H1 (cell line): ENCODE results near the gene EXOSC5. TPM values are rescaled to one million over a fixed set of nuclear protein-coding genes. Genes with fewer than 3 reads are reported as not detected.
A peak's percentile ranks its signal among the peaks of the same experiment; 100 is the strongest.

Experiments
- CTCF ChIA-PET: fragments of 300-600 bp; sonication (Branson Sonifier 250); formaldehyde crosslinking; loops from one replicate; lab custom pipeline; 2021; ENCODE audit not compliant: partially characterized antibody; lab: Charles Lee
- POLR2A ChIA-PET: fragments of 300-600 bp; sonication (Branson Sonifier 250); formaldehyde crosslinking; loops from one replicate; lab custom pipeline; 2021; ENCODE audit warnings: inconsistent platforms; ENCODE audit not compliant: partially characterized antibody; lab: Charles Lee
- DNase-seq, 2 experiments: peaks; one replicate each; pipeline versions ENCODE4 v3.0.0 to v3.0.0-alpha.2; 2010 to 2022; ENCODE audit warnings: low spot score in 2 of 2, low read depth in 1 of 2, mixed read lengths in 1 of 2
- FAIRE-seq: peaks from 2 replicates; lab custom pipeline; 2011; peaks lifted over from hg19 to GRCh38; lab: Jason Lieb, UNC
- H2AFZ ChIP-seq: 2 replicates; pipeline ENCODE4 v1.8.1; 2012; ENCODE audit warnings: low read length, inconsistent platforms
- H2AK5ac ChIP-seq: 2 replicates; pipeline ENCODE4 v1.6.1; 2013; ENCODE audit warnings: low read depth, low read length
- H2BK120ac ChIP-seq: replicated peaks from 2 replicates; pipeline ENCODE3; 2013; ENCODE audit warnings: low read depth, low read length, inconsistent platforms
- H2BK12ac ChIP-seq: 2 replicates; pipeline ENCODE4 v1.6.1; 2013; ENCODE audit warnings: low read depth, low read length
- H2BK15ac ChIP-seq: 2 replicates; pipeline ENCODE4 v1.6.1; 2013; ENCODE audit warnings: low read length
- H2BK20ac ChIP-seq: 2 replicates; pipeline ENCODE4 v1.6.1; 2013; ENCODE audit warnings: low read length
- H2BK5ac ChIP-seq: 2 replicates; pipeline ENCODE4 v1.6.1; 2013; ENCODE audit warnings: low read depth, low read length
- H3K14ac ChIP-seq: 2 replicates; pipeline ENCODE4 v1.6.1; 2013; ENCODE audit warnings: inconsistent platforms; ENCODE audit not compliant: insufficient read length
- H3K18ac ChIP-seq: 2 replicates; pipeline ENCODE4 v1.6.1; 2013; ENCODE audit warnings: low read length; ENCODE audit errors: extremely low read depth
- H3K23ac ChIP-seq: 2 replicates; pipeline ENCODE4 v1.6.1; 2013; ENCODE audit warnings: inconsistent platforms; ENCODE audit not compliant: insufficient read length
- H3K23me2 ChIP-seq: 2 replicates; pipeline ENCODE4 v1.6.1; 2013; ENCODE audit warnings: low read depth, low read length
- H3K27ac ChIP-seq: 2 replicates; pipeline ENCODE4 v1.6.1; 2011; ENCODE audit warnings: low read depth, low read length, inconsistent platforms
- H3K27me3 ChIP-seq, 4 experiments: replicated peaks in 1 of 4; 1 replicate in 1 of 4; 2 replicates in 3 of 4; pipeline versions ENCODE4 v1.6.1 to v1.8.1; 2011 to 2013; ENCODE audit warnings: low read length in 3 of 4, mild to moderate bottlenecking in 3 of 4, inconsistent platforms in 2 of 4, mixed read lengths in 2 of 4, moderate library complexity in 1 of 4; ENCODE audit not compliant: control insufficient read depth in 3 of 4, insufficient read depth in 3 of 4; ENCODE audit errors: extremely low read depth in 1 of 4
- H3K36me3 ChIP-seq, 4 experiments: 2 replicates each; pipeline versions ENCODE4 v1.6.1 to v1.8.1; 2011 to 2013; ENCODE audit warnings: mild to moderate bottlenecking in 4 of 4, low read length in 3 of 4, moderate library complexity in 2 of 4, control low read depth in 1 of 4, inconsistent platforms in 1 of 4; ENCODE audit not compliant: insufficient read depth in 4 of 4, control insufficient read depth in 2 of 4
- H3K4ac ChIP-seq: replicated peaks from 2 replicates; pipeline ENCODE3; 2013; ENCODE audit warnings: low read length, low read depth, mixed read lengths, inconsistent platforms; ENCODE audit not compliant: insufficient read length
- H3K4me1 ChIP-seq, 4 experiments: replicated peaks in 1 of 4; 1 replicate in 1 of 4; 2 replicates in 3 of 4; pipeline versions ENCODE4 v1.6.1 to v1.8.1; 2011 to 2013; ENCODE audit warnings: low read length in 3 of 4, inconsistent platforms in 2 of 4, mixed read lengths in 1 of 4; ENCODE audit not compliant: insufficient read depth in 4 of 4, control insufficient read depth in 3 of 4
- H3K4me2 ChIP-seq, 2 experiments: 2 replicates each; pipeline versions ENCODE4 v1.6.1 to v1.8.1; 2011 to 2013; ENCODE audit warnings: low read depth in 2 of 2, low read length in 2 of 2, control low read depth in 1 of 2, inconsistent platforms in 1 of 2, mild to moderate bottlenecking in 1 of 2; ENCODE audit not compliant: insufficient read depth in 1 of 2
- H3K4me3 ChIP-seq, 4 experiments: fragments of 200-600, 300-600 bp in 1 of 4; sonication (generic), shearing (Covaris generic), sonication (Bioruptor Twin) in 1 of 4; 2 replicates each; pipeline versions ENCODE4 v1.5.1 to v1.8.1; 2011 to 2016; ENCODE audit warnings: low read length in 4 of 4, low read depth in 3 of 4, control low read depth in 2 of 4, inconsistent platforms in 2 of 4, mild to moderate bottlenecking in 2 of 4, mixed read lengths in 1 of 4, moderate library complexity in 1 of 4; ENCODE audit not compliant: insufficient read depth in 2 of 4; ENCODE audit errors: extremely low read depth in 1 of 4
- H3K56ac ChIP-seq: replicated peaks from 2 replicates; pipeline ENCODE3; 2013; ENCODE audit warnings: low read depth, mild to moderate bottlenecking, mixed read lengths, low read length, inconsistent platforms; ENCODE audit not compliant: insufficient read length
- H3K79me1 ChIP-seq: 2 replicates; pipeline ENCODE4 v1.6.1; 2013; ENCODE audit warnings: low read depth, low read length, control low read depth
- H3K79me2 ChIP-seq, 2 experiments: 2 replicates each; pipeline versions ENCODE4 v1.6.1 to v1.8.1; 2012 to 2013; ENCODE audit warnings: low read length in 2 of 2, mild to moderate bottlenecking in 2 of 2, inconsistent platforms in 1 of 2; ENCODE audit not compliant: insufficient read depth in 2 of 2, control insufficient read depth in 1 of 2
- H3K9ac ChIP-seq, 4 experiments: replicated peaks in 1 of 4; 1 replicate in 1 of 4; 2 replicates in 3 of 4; pipeline versions ENCODE4 v1.6.1 to v1.8.1; 2011 to 2013; ENCODE audit warnings: low read depth in 3 of 4, low read length in 3 of 4, control low read depth in 2 of 4, mild to moderate bottlenecking in 2 of 4, moderate library complexity in 2 of 4, inconsistent platforms in 1 of 4; ENCODE audit errors: extremely low read depth in 1 of 4
- H3K9me3 ChIP-seq, 2 experiments: 2 replicates each; pipeline versions ENCODE4 v1.6.1 to v1.8.1; 2012 to 2013; ENCODE audit warnings: mild to moderate bottlenecking in 2 of 2, moderate library complexity in 2 of 2, control low read depth in 1 of 2, inconsistent platforms in 1 of 2, low read depth in 1 of 2, low read length in 1 of 2, mixed read lengths in 1 of 2; ENCODE audit not compliant: insufficient read depth in 2 of 2
- H4K20me1 ChIP-seq, 2 experiments: replicated peaks in 1 of 2; 2 replicates each; pipeline versions ENCODE3 to v1.8.1; 2011 to 2013; ENCODE audit warnings: inconsistent platforms in 2 of 2, low read length in 2 of 2, mild to moderate bottlenecking in 1 of 2; ENCODE audit not compliant: insufficient read depth in 2 of 2, control insufficient read depth in 1 of 2
- H4K5ac ChIP-seq: 2 replicates; pipeline ENCODE4 v1.6.1; 2013; ENCODE audit warnings: low read length, low read depth, mixed read lengths, inconsistent platforms; ENCODE audit not compliant: insufficient read length
- H4K8ac ChIP-seq: 2 replicates; pipeline ENCODE4 v1.8.0; 2013; ENCODE audit warnings: mild to moderate bottlenecking, moderate library complexity, low read length, inconsistent platforms; ENCODE audit not compliant: insufficient read depth; ENCODE audit errors: extremely low read depth
- H4K91ac ChIP-seq: replicated peaks from 2 replicates; pipeline ENCODE3; 2013; ENCODE audit warnings: low read length, mixed read lengths, inconsistent platforms; ENCODE audit not compliant: insufficient read length
- GTF2F1 ChIP-seq: IDR thresholded peaks from 2 replicates; pipeline ENCODE4 v1.6.1; 2012; ENCODE audit warnings: low read depth, low read length, improper control_type of control experiment, borderline replicate concordance
- JUND ChIP-seq: IDR thresholded peaks from 2 replicates; pipeline ENCODE4 v1.6.1; 2011; ENCODE audit warnings: mild to moderate bottlenecking, improper control_type of control experiment, low read length
- whole genome bisulfite sequencing, 2 experiments: shearing (Covaris generic) in 1 of 2; methylation state at CpG; one replicate each; pipeline versions ENCODE4 v1.1.6 to v1.1.7; 2013 to 2015; ENCODE audit warnings: low lambda C conversion rate in 2 of 2, mixed read lengths in 2 of 2, inconsistent platforms in 1 of 2, low coverage in 1 of 2, missing lambda C conversion rate in 1 of 2; ENCODE audit not compliant: insufficient replicate concordance in 2 of 2, insufficient coverage in 1 of 2, insufficient read length in 1 of 2; ENCODE audit errors: extremely low coverage in 1 of 2, missing lambda C conversion rate in 1 of 2; 5-methylcytosine and 5-hydroxymethylcytosine counted together
- polyA plus RNA-seq, 7 experiments: library from polyadenylated mRNA; depleted of rRNA in 3 of 7; stranded (reverse) in 5 of 7; unstranded in 2 of 7; fragments of >200 nt in 5 of 7; fragments of 200-250 nt in 2 of 7; gene quantifications; 1 replicate in 5 of 7; 2 replicates in 1 of 7; 4 replicates in 1 of 7; pipeline versions ENCODE4 v1.2.1 to v1.2.3, GENCODE V29; 2011 to 2013; ENCODE audit warnings: missing spikeins in 2 of 7, mixed read lengths in 2 of 7
- total RNA-seq: library from RNA; stranded (reverse); fragmentation: NEBNext Ultra II Directional; extraction: Animal tissue kit (Norgen Biotek cat#: 25700); gene quantifications from 2 replicates; pipeline ENCODE4 v1.2.1, GENCODE V29; 2021

The EXOSC5 gene
- total and polyA plus RNA-seq, 2 of the 8 experiments (the other 6 are each of a cell fraction or from before 2014, with no cell fraction given), result 56.2 to 92.8 TPM

GRCh38 chr19:41409288-41409687 lies 12.1 kb upstream of the EXOSC5 start:
- 88% methylated on average over 4 of the region's 4 CpGs; no CpG with 5 or more reads in 1 of the 2 experiments for WGBS, 2 experiments

More at GRCh38 chr19:41409288-41409687, 12.1 kb upstream of the EXOSC5 start:
- no peak overlapping the region for H2BK15ac ChIP-seq
- no peaks in the 10 kb centered on the region for H3K79me1 ChIP-seq
- no peak overlapping the region for H4K8ac ChIP-seq
- no peak overlapping the region for H2BK120ac ChIP-seq
- peaks cover 0 to 5% (median 2%) of the 10 kb centered on the region in 4 experiments; a peak in 4 of 8 replicates for H3K36me3 ChIP-seq
- no peak overlapping the region for H3K4me2 ChIP-seq
- H2AFZ ChIP-seq, result no peak overlapping the region
- DNase-seq, result no peak
- H3K14ac ChIP-seq, result no peak overlapping the region
- no peaks in the 10 kb centered on the region for H3K79me2 ChIP-seq
- H3K23me2 ChIP-seq, result no peaks in the 10 kb centered on the region
- POLR2A ChIA-PET, result interaction anchor here (0.6 to 1.4 kb wide), 7 partner anchors 9 to 57 kb away, joined by 3 to 4 read pairs (median 3); partner anchors contain the start of gene DMAC2
- H3K23ac ChIP-seq, result no peak overlapping the region
- H2BK20ac ChIP-seq, result no peak overlapping the region
- TF ChIP-seq GTF2F1 (no peak), JUND (0 out of 2 replicates have a peak, but pooled peaks have one; percentile 25)
- no peaks in the 10 kb centered on the region; a peak in 1 of 7 replicates for H3K27me3 ChIP-seq
- H3K9ac ChIP-seq, result no peak overlapping the region
- no peak overlapping the region for H3K27ac ChIP-seq
- no peak overlapping the region for H4K91ac ChIP-seq
- H3K56ac ChIP-seq, result no peak overlapping the region
- H4K20me1 ChIP-seq, result peaks cover 0 to 5% of the 10 kb centered on the region in 2 experiments
- FAIRE-seq, result no peak
- H2BK12ac ChIP-seq, result no peak overlapping the region
- H2BK5ac ChIP-seq, result no peak overlapping the region
- CTCF ChIA-PET, result interaction anchor here (0.8 to 4.9 kb wide), 5 partner anchors 9 to 96 kb away, joined by 3 to 34 read pairs (median 7); partner anchors contain the start of gene B3GNT8
- no peak overlapping the region for H3K4me3 ChIP-seq
- peaks cover 0 to 5% (median 1%) of the 10 kb centered on the region in 4 experiments; a peak in 5 of 7 replicates for H3K4me1 ChIP-seq
- H2AK5ac ChIP-seq, result no peak overlapping the region
- H3K9me3 ChIP-seq, result no peaks in the 10 kb centered on the region
- H3K18ac ChIP-seq, result no peak overlapping the region
- H3K4ac ChIP-seq, result no peak overlapping the region
- no peak overlapping the region for H4K5ac ChIP-seq
